Thymus (tissue), 11 donors: Measurements from ENCODE around the gene EPHX1. TPM values are rescaled to one million over a fixed set of nuclear protein-coding genes. Genes with fewer than 3 reads are reported as not detected.
"Not testable (repeated sequence)": the region's sequence is repeated elsewhere in the genome, so short reads cannot be mapped to it uniquely, and the experiment has no call there.

Experiments
- DNase-seq, 9 donors: peaks; one replicate each; pipeline ENCODE4 v3.0.0-alpha.2; 2013; ENCODE audit warnings: low spot score in 9 of 9, low read depth in 6 of 9, missing footprints in 1 of 9
- H3K27ac ChIP-seq, 2 donors: one replicate each; pipeline ENCODE4 v1.5.1; 2013; ENCODE audit warnings: control low read depth in 1 of 2, low read depth in 1 of 2, low read length in 1 of 2, mild to moderate bottlenecking in 1 of 2, moderate library complexity in 1 of 2
- H3K27me3 ChIP-seq, 2 donors: one replicate each; pipeline ENCODE4 v1.5.1; 2013; ENCODE audit warnings: low read length in 1 of 2; ENCODE audit not compliant: control insufficient read depth in 2 of 2, insufficient read depth in 1 of 2
- H3K36me3 ChIP-seq, 2 donors: one replicate each; pipeline ENCODE4 v1.5.1; 2013; ENCODE audit warnings: low read length in 1 of 2, mild to moderate bottlenecking in 1 of 2, moderate library complexity in 1 of 2; ENCODE audit not compliant: control insufficient read depth in 2 of 2, insufficient read depth in 2 of 2
- H3K4me1 ChIP-seq, 2 donors: one replicate each; pipeline ENCODE4 v1.5.1; 2013; ENCODE audit warnings: low read length in 2 of 2; ENCODE audit not compliant: control insufficient read depth in 2 of 2, insufficient read depth in 2 of 2
- H3K4me3 ChIP-seq, 2 donors: one replicate each; pipeline ENCODE4 v1.5.1; 2013; ENCODE audit warnings: low read length in 2 of 2, control low read depth in 1 of 2, mild to moderate bottlenecking in 1 of 2
- H3K9me3 ChIP-seq, 2 donors: one replicate each; pipeline ENCODE4 v1.5.1; 2013; ENCODE audit warnings: low read length in 1 of 2, mild to moderate bottlenecking in 1 of 2; ENCODE audit not compliant: control insufficient read depth in 2 of 2, insufficient read depth in 1 of 2
- WGBS: extraction: QIAGEN DNeasy Blood & Tissue Kit; methylation state at CpG from one replicate; pipeline ENCODE4 v1.1.7; 2013; 5-methylcytosine and 5-hydroxymethylcytosine counted together
- polyA plus RNA-seq: library from polyadenylated mRNA; stranded (reverse); fragments of 200-250 nt; gene quantifications from one replicate; pipeline ENCODE4 v1.2.3, GENCODE V29; 2013
- total RNA-seq: library from RNA; stranded (reverse); fragments of 120-200 nt; gene quantifications from one replicate; pipeline ENCODE4 v1.2.4, GENCODE V29; 2013
- donor health status: healthy.

Gene EPHX1
- total and polyA plus RNA-seq, 2 donors = 9.3 to 13.3 TPM

DNA sequence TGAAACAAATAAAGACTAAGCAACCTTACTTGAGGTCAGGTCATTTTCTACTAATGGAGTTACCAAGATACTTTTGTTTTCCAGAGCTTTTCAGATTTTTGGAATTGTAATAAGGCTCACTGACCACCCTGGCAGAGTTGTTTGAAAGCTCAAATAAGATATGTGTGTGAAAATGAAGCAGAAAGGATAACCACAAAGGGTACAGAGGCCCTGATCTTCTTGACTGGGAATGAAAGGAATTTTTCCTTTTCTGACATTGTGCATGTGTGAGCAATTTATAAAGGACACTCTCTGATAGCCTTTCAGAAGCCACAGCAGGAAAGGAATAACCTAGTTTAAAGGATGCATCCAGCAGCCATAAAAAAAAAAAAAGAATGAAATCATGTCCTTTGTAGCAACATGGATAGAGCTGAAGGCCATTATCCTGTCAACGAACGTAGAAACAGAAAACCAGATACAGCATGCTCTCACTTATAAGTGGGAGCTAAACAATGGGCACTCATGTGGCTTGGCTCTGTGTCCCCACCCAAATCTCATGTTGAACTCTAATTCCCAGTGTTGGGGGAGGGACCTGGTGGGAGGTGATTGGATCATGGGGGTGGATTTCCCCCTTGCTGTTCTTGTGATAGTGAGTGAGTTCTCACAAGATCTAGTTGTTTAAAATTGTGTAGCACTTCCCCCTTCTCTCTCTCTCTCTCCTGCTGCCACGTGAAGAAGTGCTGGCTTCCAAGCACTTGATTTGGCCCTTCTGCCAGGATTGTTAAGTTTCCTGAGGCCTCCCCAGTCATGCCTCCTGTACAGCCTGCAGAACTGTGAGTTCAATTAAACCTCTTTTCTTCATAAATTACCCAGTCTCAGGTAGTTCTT lies 35.4 kb upstream of the EPHX1 start:
- no peak overlapping the region for H3K4me3 ChIP-seq
- H3K4me1 ChIP-seq = peaks cover 5 to 35% of the 10 kb centered on the region in 2 donors
- WGBS = 83% methylated on average over 3 of the region's 3 CpGs
- no peaks in the 10 kb centered on the region for H3K27me3 ChIP-seq
- peaks cover 0 to 3% of the 10 kb centered on the region in 2 donors for H3K36me3 ChIP-seq
- H3K9me3 ChIP-seq = no peaks in the 10 kb centered on the region
- no peak for DNase-seq
- H3K27ac ChIP-seq = no peak overlapping the region

DNA sequence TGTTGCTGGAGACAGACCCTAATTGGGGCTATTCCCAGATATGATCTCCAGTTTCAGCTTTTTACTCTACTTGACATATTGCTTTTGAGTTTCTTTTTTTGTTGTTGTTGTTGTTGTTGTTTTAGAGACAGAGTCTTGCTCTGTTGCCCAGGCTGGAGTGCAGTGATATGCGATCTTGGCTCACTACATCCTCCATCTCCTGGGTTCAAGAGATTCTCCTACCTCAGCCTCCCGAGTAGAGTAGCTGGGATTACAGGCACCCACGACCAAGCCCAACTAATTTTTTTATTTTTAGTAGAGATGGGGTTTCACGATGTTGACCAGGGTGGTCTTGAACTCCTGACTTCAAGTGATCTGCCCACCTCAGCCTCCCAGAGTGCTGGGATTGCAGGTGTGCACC lies 33.6 kb upstream of the EPHX1 start:
- Histone ChIP-seq H3K9me3 (no peaks in the 10 kb centered on the region), H3K36me3 (peaks cover 0 to 17% of the 10 kb centered on the region in 2 donors), H3K27ac (peak overlapping the region; percentile 80 to 100), H3K27me3 (no peaks in the 10 kb centered on the region), H3K4me3 (peak overlapping the region in 1 of 2 donors; percentile 94), H3K4me1 (peaks cover 10 to 39% of the 10 kb centered on the region in 2 donors)
- 97% methylated on average over 4 of the region's 4 CpGs for WGBS
- DNase-seq = no peak

DNA sequence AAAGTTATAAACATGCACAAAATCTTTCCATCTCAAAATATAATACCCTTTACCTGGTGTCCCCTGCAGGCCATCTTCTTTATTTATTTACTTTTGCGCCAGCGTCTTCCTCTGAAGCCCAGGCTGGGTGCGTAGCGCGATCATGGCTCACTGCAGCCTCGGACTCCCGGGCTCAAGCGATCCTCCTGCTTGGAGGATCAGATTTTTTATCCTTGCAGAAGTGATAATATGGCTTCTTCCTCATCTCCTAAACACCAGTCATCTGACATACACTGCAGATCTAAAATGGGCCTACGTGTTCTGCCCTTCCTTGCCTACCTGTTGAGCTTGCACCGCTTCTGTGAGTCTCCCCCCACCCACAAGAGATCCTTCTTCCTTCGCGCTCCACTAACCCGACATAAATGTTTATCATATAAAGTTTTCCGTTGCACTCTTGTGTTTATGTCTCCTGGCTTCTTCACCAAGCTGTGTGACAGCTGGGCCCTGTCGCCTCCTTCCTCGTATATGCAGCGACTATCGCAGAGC lies 32.8 kb upstream of the EPHX1 start:
- peak overlapping the region; percentile 81 to 94 for H3K4me3 ChIP-seq
- no peaks in the 10 kb centered on the region for H3K9me3 ChIP-seq
- no peak for DNase-seq
- no peaks in the 10 kb centered on the region for H3K27me3 ChIP-seq
- peak overlapping the region; percentile 97 to 100 for H3K27ac ChIP-seq
- WGBS = 25% methylated on average over 18 of the region's 18 CpGs
- H3K36me3 ChIP-seq = peaks cover 0 to 20% of the 10 kb centered on the region in 2 donors
- peaks cover 10 to 35% of the 10 kb centered on the region in 2 donors for H3K4me1 ChIP-seq

DNA sequence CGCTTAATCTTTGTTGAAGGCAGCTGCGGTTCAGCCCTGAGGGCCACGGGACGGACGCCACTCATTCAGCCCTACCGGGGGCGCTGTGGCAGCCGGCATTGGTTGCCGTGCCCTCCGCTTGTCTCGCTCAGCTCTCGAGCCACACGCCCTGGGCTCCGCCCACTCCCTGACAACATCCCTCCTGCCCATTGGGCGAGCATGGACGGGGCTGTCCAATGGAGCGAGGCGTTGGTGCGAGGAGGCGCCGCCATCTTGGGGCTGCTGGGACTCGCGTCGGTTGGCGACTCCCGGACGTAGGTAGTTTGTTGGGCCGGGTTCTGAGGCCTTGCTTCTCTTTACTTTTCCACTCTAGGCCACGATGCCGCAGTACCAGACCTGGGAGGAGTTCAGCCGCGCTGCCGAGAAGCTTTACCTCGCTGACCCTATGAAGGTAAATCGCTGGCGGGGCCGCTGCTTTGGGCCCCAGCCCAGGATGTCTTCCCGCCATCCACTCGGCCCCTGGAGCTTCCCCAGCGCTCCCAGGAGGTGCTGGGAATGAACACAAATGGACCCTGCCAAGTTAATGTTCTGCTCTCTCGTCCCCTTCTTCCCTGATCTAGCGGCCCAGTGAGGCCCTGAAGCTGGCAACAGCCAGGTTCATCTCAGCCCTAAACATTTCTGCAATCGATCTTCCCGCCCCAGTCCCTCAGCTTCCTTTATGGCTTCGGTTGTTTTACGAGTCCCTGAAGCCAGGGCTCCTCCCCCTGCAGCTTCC lies 32.2 kb upstream of the EPHX1 start, which contains the start of gene SRP9:
Gene SRP9 (plus strand): TSS at position 244 of the 754 bp plus-strand sequence. CDS start 115 bp downstream, at position 359.
- Histone ChIP-seq H3K9me3 (no peaks in the 10 kb centered on the region), H3K27ac (peak within 1 kb of the TSS; percentile 100), H3K4me3 (peak within 1 kb of the TSS; percentile 81 to 94), H3K4me1 (peaks cover 10 to 32% of the 10 kb centered on the region in 2 donors), H3K27me3 (no peaks in the 10 kb centered on the region), H3K36me3 (peaks cover 0 to 23% of the 10 kb centered on the region in 2 donors)
- peak; percentile 96 to 100 (median 99) for DNase-seq
- under 1% methylated on average over 46 of the region's 46 CpGs for WGBS

DNA sequence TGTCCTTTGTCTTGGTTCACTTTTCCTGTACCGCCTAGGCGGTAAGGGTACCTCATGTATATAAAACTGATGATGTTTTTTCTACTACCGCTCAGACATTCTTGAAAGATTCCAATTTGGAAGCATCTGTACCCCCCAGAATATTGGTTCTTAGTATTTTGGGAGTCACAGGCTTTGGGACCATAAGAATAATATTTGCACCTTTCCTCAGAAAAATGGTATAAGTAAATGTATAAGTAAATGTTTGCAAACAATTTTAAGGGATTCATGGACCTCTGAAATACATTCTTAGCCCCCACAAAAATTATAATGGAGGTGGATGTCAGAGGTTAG lies 31.6 kb upstream of the EPHX1 start:
- Histone ChIP-seq H3K9me3 (no peaks in the 10 kb centered on the region), H3K27ac (peak overlapping the region; percentile 100), H3K4me1 (peaks cover 10 to 29% of the 10 kb centered on the region in 2 donors), H3K27me3 (no peaks in the 10 kb centered on the region), H3K4me3 (peak overlapping the region; percentile 81 to 94), H3K36me3 (peaks cover 0 to 27% of the 10 kb centered on the region in 2 donors)
- WGBS = under 1% methylated on average over 3 of the region's 3 CpGs
- DNase-seq = no peak

DNA sequence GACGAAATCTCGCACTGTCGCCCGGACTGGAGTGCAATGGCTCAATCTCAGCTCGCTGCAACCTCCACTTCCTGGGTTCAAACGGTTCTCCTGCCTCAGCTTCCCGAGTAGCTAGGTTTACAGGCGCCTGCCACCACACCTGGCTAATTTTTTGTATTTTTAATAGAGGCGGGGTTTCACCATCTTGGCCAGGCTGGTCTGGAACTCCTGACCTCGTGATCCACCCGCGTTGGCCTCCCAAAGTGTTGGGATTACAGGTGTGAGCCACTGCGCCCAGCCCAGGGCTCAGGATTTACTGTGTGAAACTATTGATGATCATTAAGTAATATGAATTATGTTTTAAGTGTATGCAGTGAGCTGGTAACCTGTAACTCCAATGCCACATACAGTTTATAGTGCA lies 30.8 kb upstream of the EPHX1 start:
- WGBS = 61% methylated on average over 13 of the region's 13 CpGs
- not testable (repeated sequence) for H3K27me3 ChIP-seq, H3K9me3 ChIP-seq, DNase-seq
- Histone ChIP-seq H3K27ac (peak overlapping the region in 1 of 2 donors; percentile 58), H3K4me3 (peak overlapping the region; percentile 81 to 94), H3K4me1 (peaks cover 10 to 29% of the 10 kb centered on the region in 2 donors), H3K36me3 (peaks cover 0 to 35% of the 10 kb centered on the region in 2 donors)

DNA sequence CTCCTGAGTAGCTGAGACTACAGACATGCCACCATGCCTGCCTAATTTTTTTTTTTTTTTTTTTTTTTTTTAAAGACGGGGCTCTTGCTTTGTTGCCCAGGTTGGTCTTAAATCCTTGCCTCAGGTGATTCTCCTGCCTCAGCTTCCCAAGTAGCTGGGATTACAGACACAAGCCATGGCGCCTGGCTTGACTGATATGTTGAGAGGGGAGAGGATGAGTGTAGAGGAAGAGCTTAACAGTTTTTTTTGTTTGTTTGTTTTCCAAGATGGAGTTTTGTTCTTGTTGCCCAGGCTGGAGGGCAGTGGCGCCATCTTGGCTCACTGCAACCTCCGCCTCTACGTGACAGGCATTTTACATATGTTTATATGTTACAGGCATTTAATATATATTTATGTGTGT lies 29.8 kb upstream of the EPHX1 start:
- no peak overlapping the region for H3K4me3 ChIP-seq
- no peak overlapping the region for H3K27ac ChIP-seq
- H3K36me3 ChIP-seq = peaks cover 4 to 40% of the 10 kb centered on the region in 2 donors
- H3K27me3 ChIP-seq = no peaks in the 10 kb centered on the region
- 94% methylated on average over 5 of the region's 5 CpGs for WGBS
- DNase-seq = no peak
- no peaks in the 10 kb centered on the region for H3K9me3 ChIP-seq
- H3K4me1 ChIP-seq = peaks cover 10 to 29% of the 10 kb centered on the region in 2 donors

DNA sequence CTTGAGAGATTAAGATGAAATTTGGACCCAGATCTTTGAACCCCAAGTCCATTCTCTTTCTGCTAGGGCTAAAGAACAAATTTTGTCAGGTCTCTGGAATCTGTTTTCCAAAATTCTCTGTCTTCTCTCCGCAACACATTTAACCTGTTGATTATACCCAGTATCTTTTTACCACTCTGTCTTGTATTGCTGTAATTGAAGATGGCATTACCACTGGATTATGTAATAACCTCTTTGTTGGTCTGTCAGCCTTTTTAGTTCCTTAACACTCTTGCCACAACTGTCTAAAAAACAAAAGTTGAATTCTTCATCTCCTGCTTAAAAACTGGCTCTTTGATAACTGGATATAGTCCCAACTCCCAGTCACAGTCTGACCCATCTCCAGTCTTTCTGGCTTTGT lies 29.3 kb upstream of the EPHX1 start:
- no peaks in the 10 kb centered on the region for H3K27me3 ChIP-seq
- H3K36me3 ChIP-seq = peaks cover 6 to 44% of the 10 kb centered on the region in 2 donors
- no peaks in the 10 kb centered on the region for H3K9me3 ChIP-seq
- WGBS = 97% methylated on average over 1 of the region's 1 CpG
- H3K4me1 ChIP-seq = peaks cover 10 to 28% of the 10 kb centered on the region in 2 donors
- DNase-seq = no peak
- H3K4me3 ChIP-seq = no peak overlapping the region
- H3K27ac ChIP-seq = no peak overlapping the region

DNA sequence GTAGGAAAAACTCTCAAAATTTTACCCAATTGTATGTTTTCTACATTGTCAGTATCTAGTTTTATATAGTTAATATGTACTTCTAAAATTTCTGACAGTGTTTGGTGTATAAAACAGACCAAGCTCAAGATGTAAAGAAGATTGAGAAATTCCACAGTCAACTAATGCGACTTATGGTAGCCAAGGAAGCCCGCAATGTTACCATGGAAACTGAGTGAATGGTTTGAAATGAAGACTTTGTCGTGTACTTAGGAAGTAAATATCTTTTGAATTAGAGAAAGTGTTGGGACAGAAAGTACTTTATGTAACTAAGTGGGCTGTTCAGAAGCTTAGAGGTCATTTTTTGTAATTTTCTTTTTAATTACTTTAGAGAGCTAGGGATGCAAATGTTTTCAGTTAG lies 20.8 kb upstream of the EPHX1 start:
- 100% methylated on average over 2 of the region's 3 CpGs for WGBS

More for the DNA sequence above, 20.8 kb upstream of the EPHX1 start:
- Histone ChIP-seq H3K9me3 (peaks cover 5 to 15% of the 10 kb centered on the region in 2 donors), H3K36me3 (peaks cover 47 to 79% of the 10 kb centered on the region in 2 donors)
- DNase-seq, H3K27ac ChIP-seq, H3K4me1 ChIP-seq, H3K4me3 ChIP-seq, H3K27me3 ChIP-seq: not testable (repeated sequence)
